Esophagus squamous epithelium (tissue), 4 donors: Measurements from ENCODE around the gene DUSP21.

ENCODE experiments used
- POLR2A ChIP-seq, 4 donors: fragments of 450-650 bp; IDR thresholded peaks; one replicate each; pipeline ENCODE4 v1.6.1; 2017; ENCODE audit warnings: antibody characterized with exemption in 4 of 4, mild to moderate bottlenecking in 4 of 4, moderate library complexity in 3 of 4
- TF ChIP-seq, protein P1 (sequence below), 6 experiments: fragments of 450-650 bp in 4 of 6; fragments of 200-600 bp in 2 of 6; sonication (generic) in 2 of 6; IDR thresholded peaks; one replicate each; pipeline ENCODE4 v1.5.1; 2016 to 2019; ENCODE audit warnings: antibody characterized with exemption in 6 of 6, mild to moderate bottlenecking in 4 of 6, moderate library complexity in 4 of 6

GRCh38 chrX:44822601-44823000 is 21.2 kb upstream of the DUSP21 start:
- TF ChIP-seq, protein P1, sequence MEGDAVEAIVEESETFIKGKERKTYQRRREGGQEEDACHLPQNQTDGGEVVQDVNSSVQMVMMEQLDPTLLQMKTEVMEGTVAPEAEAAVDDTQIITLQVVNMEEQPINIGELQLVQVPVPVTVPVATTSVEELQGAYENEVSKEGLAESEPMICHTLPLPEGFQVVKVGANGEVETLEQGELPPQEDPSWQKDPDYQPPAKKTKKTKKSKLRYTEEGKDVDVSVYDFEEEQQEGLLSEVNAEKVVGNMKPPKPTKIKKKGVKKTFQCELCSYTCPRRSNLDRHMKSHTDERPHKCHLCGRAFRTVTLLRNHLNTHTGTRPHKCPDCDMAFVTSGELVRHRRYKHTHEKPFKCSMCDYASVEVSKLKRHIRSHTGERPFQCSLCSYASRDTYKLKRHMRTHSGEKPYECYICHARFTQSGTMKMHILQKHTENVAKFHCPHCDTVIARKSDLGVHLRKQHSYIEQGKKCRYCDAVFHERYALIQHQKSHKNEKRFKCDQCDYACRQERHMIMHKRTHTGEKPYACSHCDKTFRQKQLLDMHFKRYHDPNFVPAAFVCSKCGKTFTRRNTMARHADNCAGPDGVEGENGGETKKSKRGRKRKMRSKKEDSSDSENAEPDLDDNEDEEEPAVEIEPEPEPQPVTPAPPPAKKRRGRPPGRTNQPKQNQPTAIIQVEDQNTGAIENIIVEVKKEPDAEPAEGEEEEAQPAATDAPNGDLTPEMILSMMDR (IDR thresholded peaks at IDR 0.05) = no peak
- TF ChIP-seq POLR2A (IDR thresholded peaks at IDR 0.05) = no peak
